ENCODE results near the gene MRPL53. TPM values are rescaled to one million over a fixed set of nuclear protein-coding genes. Genes with fewer than 3 reads are reported as not detected.

Gene MRPL53
- total and polyA plus RNA-seq, 4 donors: 12.6 to 72.5 (median 36.1) TPM

- H3K27ac ChIP-seq (ENCODE audit: low read depth in 1 of 2, low read length in 2 of 2): no peak overlapping the region
- WGBS: 10% methylated on average over 36 of the region's 36 CpGs
- H3K9ac ChIP-seq (ENCODE audit: low read depth in 1 of 2, low read length in 2 of 2): no peak overlapping the region
- H3K27me3 ChIP-seq (ENCODE audit: control insufficient read depth in 4 of 4, insufficient read depth in 4 of 4, low read length in 3 of 4): peaks cover 11 to 28% (median 13%) of the 10 kb centered on the region in 4 donors
- no peaks in the 10 kb centered on the region for H3K36me3 ChIP-seq (ENCODE audit: control insufficient read depth in 4 of 4, insufficient read depth in 3 of 4, low read depth in 1 of 4, low read length in 3 of 4)
- no peak for DNase-seq (ENCODE audit: low spot score)
- no peak for TF ChIP-seq JUND (IDR thresholded peaks at IDR 0.05)
- no peak for TF ChIP-seq YY1 (IDR thresholded peaks at IDR 0.05)
- TF ChIP-seq HNF4G (IDR thresholded peaks at IDR 0.05): no peak
- no peak for TF ChIP-seq RAD21 (IDR thresholded peaks at IDR 0.05)
- TF ChIP-seq FOXA1 (IDR thresholded peaks at IDR 0.05): no peak
- no peak for TF ChIP-seq TAF1 (conservative IDR thresholded peaks at IDR 0.05)
- no peak for TF ChIP-seq NR2F2 (IDR thresholded peaks at IDR 0.05)
- no peak for TF ChIP-seq RXRA (IDR thresholded peaks at IDR 0.05)
- TF ChIP-seq FOXA2 (IDR thresholded peaks at IDR 0.05): no peak
- TF ChIP-seq ZBTB33 (IDR thresholded peaks at IDR 0.05): no peak
- TF ChIP-seq EGR1 (IDR thresholded peaks at IDR 0.05; ENCODE audit: low read depth in 2 of 2): no peak
- no peak for TF ChIP-seq CTCF (IDR thresholded peaks at IDR 0.05; ENCODE audit: low read depth, low read length, missing input control)
- TF ChIP-seq ATF3 (IDR thresholded peaks at IDR 0.05): no peak
- TF ChIP-seq, protein P1, sequence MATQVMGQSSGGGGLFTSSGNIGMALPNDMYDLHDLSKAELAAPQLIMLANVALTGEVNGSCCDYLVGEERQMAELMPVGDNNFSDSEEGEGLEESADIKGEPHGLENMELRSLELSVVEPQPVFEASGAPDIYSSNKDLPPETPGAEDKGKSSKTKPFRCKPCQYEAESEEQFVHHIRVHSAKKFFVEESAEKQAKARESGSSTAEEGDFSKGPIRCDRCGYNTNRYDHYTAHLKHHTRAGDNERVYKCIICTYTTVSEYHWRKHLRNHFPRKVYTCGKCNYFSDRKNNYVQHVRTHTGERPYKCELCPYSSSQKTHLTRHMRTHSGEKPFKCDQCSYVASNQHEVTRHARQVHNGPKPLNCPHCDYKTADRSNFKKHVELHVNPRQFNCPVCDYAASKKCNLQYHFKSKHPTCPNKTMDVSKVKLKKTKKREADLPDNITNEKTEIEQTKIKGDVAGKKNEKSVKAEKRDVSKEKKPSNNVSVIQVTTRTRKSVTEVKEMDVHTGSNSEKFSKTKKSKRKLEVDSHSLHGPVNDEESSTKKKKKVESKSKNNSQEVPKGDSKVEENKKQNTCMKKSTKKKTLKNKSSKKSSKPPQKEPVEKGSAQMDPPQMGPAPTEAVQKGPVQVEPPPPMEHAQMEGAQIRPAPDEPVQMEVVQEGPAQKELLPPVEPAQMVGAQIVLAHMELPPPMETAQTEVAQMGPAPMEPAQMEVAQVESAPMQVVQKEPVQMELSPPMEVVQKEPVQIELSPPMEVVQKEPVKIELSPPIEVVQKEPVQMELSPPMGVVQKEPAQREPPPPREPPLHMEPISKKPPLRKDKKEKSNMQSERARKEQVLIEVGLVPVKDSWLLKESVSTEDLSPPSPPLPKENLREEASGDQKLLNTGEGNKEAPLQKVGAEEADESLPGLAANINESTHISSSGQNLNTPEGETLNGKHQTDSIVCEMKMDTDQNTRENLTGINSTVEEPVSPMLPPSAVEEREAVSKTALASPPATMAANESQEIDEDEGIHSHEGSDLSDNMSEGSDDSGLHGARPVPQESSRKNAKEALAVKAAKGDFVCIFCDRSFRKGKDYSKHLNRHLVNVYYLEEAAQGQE (IDR thresholded peaks at IDR 0.05): no peak
- no peak for TF ChIP-seq HNF4A (conservative IDR thresholded peaks at IDR 0.05)
- TF ChIP-seq MAX (IDR thresholded peaks at IDR 0.05): no peak
- no peak for TF ChIP-seq GABPA (IDR thresholded peaks at IDR 0.05 in 1 of 2, conservative IDR thresholded peaks at IDR 0.05 in 1 of 2)
- H3K9me3 ChIP-seq (ENCODE audit: control insufficient read depth in 4 of 4, low read length in 3 of 4): no peaks in the 10 kb centered on the region
- no peak overlapping the region for H3K4me3 ChIP-seq (ENCODE audit: low read depth in 1 of 3, low read length in 3 of 3)
- peaks cover 9 to 23% (median 17%) of the 10 kb centered on the region in 4 donors for H3K4me1 ChIP-seq (ENCODE audit: control insufficient read depth in 4 of 4, insufficient read depth in 4 of 4, low read length in 3 of 4)
Measured at GRCh38 chr2:74512744-74513604, 40.5 kb upstream of the MRPL53 start.
